H1 (cell line): ENCODE measurements around the gene SERPINB6. TPM values are rescaled to one million over a fixed set of nuclear protein-coding genes. Genes with fewer than 3 reads are reported as not detected.

Source experiments
- BRCA1 ChIP-seq: IDR thresholded peaks from 2 replicates; pipeline ENCODE4 v1.6.1; 2012; ENCODE audit warnings: low read depth, low read length, improper control_type of control experiment
- CBX8 ChIP-seq: fragments of 300-800, 300-1000 bp; sonication (generic); IDR thresholded peaks from 2 replicates; pipeline ENCODE4 v1.7.1; 2016; ENCODE audit warnings: low read depth, low read length, borderline replicate concordance
- CHD2 ChIP-seq: IDR thresholded peaks from 2 replicates; pipeline ENCODE4 v1.6.1; 2012; ENCODE audit warnings: low read length, improper control_type of control experiment
- CHD7 ChIP-seq: fragments of 300-600 bp; sonication (generic); IDR thresholded peaks from 2 replicates; pipeline ENCODE4 v1.7.1; 2012; ENCODE audit warnings: low read length, moderate library complexity, mild to moderate bottlenecking, inconsistent platforms; ENCODE audit not compliant: insufficient replicate concordance
- MAX ChIP-seq: IDR thresholded peaks from 2 replicates; pipeline ENCODE4 v1.6.1; 2012; ENCODE audit warnings: inconsistent platforms
- SP2 ChIP-seq: IDR thresholded peaks from 2 replicates; pipeline ENCODE4 v1.6.1; 2012; ENCODE audit warnings: mild to moderate bottlenecking, low read length, inconsistent platforms
- SUZ12 ChIP-seq: fragments of 200-600 bp; sonication (generic); IDR thresholded peaks from 2 replicates; pipeline ENCODE4 v1.6.1; 2012; ENCODE audit warnings: mild to moderate bottlenecking, inconsistent platforms, low read length, moderate library complexity, mixed read lengths
- TAF1 ChIP-seq: IDR thresholded peaks from 2 replicates; pipeline ENCODE4 v1.6.1; 2011; ENCODE audit warnings: mild to moderate bottlenecking, low read depth, low read length
- polyA plus RNA-seq, 7 experiments: library from polyadenylated mRNA; depleted of rRNA in 3 of 7; stranded (reverse) in 5 of 7; unstranded in 2 of 7; fragments of >200 nt in 5 of 7; fragments of 200-250 nt in 2 of 7; gene quantifications; 1 replicate in 5 of 7; 2 replicates in 1 of 7; 4 replicates in 1 of 7; pipeline versions ENCODE4 v1.2.1 to v1.2.3, GENCODE V29; 2011 to 2013; ENCODE audit warnings: missing spikeins in 2 of 7, mixed read lengths in 2 of 7
- total RNA-seq: library from RNA; stranded (reverse); fragmentation: NEBNext Ultra II Directional; extraction: Animal tissue kit (Norgen Biotek cat#: 25700); gene quantifications from 2 replicates; pipeline ENCODE4 v1.2.1, GENCODE V29; 2021

The SERPINB6 gene
- total and polyA plus RNA-seq, 2 of the 8 experiments (the other 6 are each of a cell fraction or from before 2014, with no cell fraction given), result 27.2 to 29.4 TPM

- TF ChIP-seq CHD7 (no peak), CHD2 (no peak), MAX (no peak), TAF1 (no peak), SUZ12 (no peak), BRCA1 (no peak), CBX8 (no peak), SP2 (no peak)
These were observed 5.0 kb downstream of the SERPINB6 start (continued) for GRCh38 chr6:2966347-2966746.
